Skin epidermis (tissue), 12 donors: ENCODE measurements around the gene GLCCI1.
"Not testable (repeated sequence)": the region's sequence is repeated elsewhere in the genome, so short reads cannot be mapped to it uniquely, and the experiment has no call there.

ENCODE experiments used
- H3K27ac ChIP-seq, 21 experiments: fragments of 200-600 bp; sonication (generic) in 11 of 21; one replicate each; pipeline ENCODE4 v1.5.0; 2020; ENCODE audit warnings: mild to moderate bottlenecking in 3 of 21, inconsistent platforms in 2 of 21, moderate library complexity in 2 of 21
- H3K4me3 ChIP-seq, 7 experiments: fragments of 200-600 bp; sonication (generic) in 2 of 7; one replicate each; pipeline ENCODE4 v1.5.0; 2020; ENCODE audit warnings: inconsistent platforms in 2 of 7, mild to moderate bottlenecking in 2 of 7, moderate library complexity in 1 of 7

The GLCCI1 gene

DNA sequence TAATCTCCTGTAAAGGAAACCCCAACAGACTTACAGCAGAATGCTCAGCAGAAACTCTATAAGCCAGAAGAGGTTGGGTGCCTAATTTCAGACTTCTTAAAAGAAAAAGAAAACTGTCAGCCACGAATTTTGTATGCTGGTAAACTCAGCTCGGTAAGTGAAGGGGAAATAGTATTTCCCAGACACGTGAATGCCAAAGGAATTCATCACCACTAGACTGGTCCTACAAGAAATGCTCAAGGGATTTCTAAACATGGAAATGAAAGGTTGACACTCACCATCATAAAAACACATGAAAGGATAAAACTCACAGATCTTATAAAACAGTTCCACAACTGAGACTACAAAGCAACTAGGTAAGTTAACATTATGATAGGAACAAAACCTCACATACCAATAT lies 68.6 kb downstream of the GLCCI1 start:
- H3K4me3 ChIP-seq: no peak overlapping the region
- H3K27ac ChIP-seq: no peak overlapping the region

DNA sequence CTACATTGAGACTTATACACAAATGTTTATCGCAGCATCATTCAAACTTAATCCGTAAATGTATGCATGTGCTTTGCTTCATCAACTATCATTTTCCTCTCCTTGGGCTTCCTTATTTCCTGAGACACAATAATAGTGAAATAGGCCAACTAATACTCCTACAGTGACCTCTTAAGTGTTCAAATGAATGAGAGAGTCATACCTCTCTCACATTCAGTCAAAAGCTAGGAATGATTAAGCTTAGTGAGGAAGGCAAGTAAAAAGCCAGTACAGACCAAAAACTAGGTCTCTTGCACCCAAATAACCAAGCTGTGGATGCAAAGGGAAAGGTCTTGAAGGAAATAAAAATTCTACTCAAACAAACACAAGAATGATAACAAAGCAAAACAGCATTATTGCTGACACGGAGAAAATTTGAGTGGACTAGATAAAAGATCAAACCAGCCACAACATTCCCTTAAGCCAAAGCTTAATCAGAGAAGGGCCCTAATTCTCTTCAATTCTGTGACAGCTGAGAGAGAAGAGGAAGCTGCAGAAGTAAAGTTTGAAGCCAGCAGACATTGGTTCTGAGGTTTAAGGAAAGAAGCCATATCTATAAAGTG lies 72.3 kb downstream of the GLCCI1 start:
- Histone ChIP-seq H3K4me3 (no peak overlapping the region), H3K27ac (no peak overlapping the region)

DNA sequence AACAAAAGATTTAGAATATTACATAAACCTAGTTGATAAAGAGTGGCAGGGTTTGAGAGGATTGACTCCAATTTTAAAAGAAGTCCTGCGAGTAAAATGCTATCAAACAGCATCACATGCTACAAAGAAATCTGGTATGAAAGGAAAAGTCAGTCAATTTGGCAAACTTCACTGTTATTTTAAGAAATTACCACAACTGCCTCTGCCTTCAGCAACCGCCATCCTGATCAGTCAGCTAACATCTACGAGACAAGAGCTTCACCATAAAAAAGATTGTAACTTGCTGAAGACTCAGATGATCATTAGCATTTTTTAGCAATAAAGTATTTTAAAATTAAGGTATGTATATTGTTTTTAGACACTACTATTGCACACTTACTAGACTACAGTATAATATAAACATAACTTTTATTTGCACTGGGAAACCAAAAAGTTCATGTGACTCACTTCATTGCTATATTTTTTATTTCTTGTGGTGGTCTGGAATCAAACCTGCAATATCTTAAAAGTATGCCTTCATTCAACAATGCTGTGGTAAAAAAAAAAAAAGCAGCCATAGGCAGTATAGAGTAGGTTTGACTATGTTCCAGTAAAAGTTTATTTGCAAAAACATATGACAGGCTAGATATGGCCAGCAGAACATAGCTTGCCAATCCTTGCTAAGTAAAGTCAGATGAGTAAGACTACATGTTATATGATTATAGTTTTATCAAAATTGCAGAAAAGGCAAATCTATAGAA lies 74.4 kb downstream of the GLCCI1 start:
- no peak overlapping the region for H3K27ac ChIP-seq
- H3K4me3 ChIP-seq: no peak overlapping the region

DNA sequence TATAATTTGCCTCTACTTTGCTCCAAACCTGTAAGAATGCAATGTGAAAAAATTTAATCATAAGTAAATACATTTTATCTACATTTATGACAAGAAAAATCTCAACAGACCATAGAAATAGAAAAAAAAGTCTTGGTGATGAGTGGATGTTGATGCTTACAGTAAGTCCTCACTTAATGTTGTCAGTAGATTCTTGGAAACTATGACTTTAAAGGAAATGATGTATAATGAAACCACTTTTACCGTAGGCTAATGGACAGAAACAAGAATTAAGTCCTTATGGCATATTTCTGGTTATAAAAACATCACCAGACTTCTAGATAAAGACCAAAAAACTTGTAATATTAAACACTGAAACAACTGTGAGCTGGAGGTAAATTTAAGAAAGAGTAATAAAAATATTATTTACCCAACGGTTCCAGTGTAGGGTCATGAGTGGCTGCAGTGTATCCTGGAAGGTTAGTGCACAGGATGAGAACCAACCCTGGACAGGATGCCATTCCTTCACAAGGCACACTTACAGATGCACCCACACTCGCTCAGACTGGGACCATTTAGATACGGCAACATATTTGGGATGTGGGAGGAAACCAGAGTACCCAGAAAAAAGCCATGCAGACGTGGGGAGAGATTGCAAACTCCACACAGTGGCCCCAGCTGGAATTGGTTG lies 76.3 kb downstream of the GLCCI1 start:
- no peak overlapping the region for H3K4me3 ChIP-seq
- H3K27ac ChIP-seq: peak overlapping the region in 1 of 21 experiments; percentile 2

DNA sequence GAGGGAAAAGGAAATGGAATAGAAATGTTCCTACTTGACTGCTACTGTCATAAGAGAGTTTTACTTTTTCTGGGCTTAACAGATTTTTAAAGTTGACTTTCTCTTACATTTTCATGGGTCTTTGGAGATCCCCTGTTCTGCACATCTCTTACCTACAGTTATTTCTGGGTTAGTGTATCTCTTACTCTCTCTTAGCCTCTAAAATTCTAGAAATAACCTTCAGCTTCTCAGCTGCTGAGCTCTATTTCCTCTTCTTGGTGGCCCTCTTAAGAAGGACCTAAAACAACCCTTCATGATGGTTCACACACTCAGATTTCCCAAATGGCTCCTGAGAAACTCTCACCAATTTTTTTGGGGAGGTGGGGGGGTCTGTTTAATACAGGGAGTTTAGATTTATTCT lies 79.5 kb downstream of the GLCCI1 start:
- not testable (repeated sequence) for H3K27ac ChIP-seq, H3K4me3 ChIP-seq

DNA sequence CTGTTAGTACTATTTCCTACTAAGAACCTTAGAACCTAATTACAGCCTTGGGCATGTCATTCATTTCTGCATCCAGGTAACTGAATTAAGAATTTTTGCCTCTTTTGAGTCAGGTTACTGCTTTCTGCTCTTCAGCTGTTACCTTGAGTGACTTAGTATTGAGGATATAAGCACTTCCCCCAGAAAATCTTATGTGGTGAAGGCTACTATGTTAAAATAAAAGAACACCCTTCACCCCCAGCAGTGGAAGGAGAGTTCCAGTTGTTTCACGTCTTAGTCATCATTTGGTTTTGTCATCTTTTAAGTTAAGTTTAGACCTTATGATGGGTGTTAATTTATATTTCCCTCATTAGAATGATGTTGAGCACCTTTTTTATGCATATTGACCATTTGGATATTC lies 82.8 kb downstream of the GLCCI1 start:
- H3K27ac ChIP-seq: no peak overlapping the region
- no peak overlapping the region for H3K4me3 ChIP-seq

DNA sequence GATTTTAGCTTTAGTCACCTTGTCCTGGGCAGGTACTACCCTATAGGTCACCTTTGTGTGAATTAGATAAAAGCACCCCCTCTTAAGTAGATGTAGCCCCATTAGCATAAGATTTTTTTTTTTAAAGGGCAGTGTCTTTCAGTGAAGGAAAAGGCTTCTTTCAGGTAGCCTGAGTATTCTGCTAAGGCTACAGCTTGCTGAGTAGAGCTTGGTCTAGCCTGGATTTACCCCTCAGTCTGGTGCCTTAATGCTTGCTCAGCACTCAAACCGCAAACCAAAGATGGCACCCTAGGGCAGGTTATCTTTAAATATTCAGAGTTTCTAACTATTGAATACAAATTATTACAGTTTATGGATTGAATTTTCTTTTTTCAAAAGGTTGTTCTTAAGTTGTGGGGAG lies 83.4 kb downstream of the GLCCI1 start:
- no peak overlapping the region for H3K4me3 ChIP-seq
- H3K27ac ChIP-seq: no peak overlapping the region

DNA sequence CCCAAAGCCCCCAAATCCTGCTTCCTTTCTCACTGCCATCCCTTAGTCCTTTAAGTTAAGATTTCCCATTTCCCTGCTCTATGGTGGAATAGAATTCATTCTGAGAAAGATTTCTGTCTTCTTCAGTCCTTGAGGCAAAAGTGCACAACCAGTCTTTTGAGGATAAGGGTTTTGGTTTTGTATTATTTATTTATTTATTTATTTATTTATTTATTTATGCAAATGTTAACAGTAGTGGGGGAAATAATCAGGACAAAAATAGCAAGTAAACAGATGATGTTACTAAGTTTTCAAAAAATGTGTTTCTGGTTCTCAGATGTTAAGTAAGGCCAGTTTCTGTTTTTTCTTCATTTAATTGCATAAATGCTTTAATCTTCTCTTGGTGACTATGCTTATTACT lies 84.2 kb downstream of the GLCCI1 start:
- H3K27ac ChIP-seq: no peak overlapping the region
- H3K4me3 ChIP-seq: no peak overlapping the region

DNA sequence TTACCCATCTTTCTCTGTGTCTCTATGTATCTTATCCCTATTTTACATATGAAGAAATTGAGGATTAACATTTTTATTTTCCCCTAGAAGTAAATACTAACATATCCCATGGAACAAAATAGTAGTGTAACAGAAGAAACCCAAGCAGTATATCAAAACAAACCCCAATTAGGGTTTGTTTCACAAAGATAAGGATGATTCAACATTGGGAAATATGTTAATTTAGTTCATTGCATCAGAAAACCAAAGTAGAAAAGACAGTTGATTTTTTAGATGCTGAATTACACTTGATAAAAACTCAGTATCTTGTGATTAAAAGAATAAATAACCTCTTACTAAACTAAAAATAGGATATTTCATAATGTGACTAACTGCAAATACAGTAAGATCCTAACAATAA lies 87.8 kb downstream of the GLCCI1 start:
- H3K4me3 ChIP-seq: no peak overlapping the region

DNA sequence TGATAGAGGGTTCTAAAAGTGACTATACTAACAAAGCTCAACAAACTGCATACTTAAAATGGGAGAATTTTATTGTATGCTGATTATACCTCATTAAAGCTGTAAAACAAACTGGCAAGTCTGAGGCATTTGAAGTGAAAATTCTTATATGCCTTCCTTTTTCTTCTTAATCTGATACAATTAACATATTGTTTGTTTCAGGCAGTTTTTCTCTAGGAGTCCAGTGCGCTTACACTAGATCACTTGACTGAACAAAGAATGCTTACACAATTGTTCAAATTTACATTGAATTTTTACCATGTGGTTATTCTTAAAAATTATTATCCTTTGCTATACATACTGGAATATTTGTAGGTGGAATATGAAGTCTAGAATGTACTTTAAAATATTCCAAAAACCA lies 89.0 kb downstream of the GLCCI1 start:
- Histone ChIP-seq H3K4me3 (no peak overlapping the region), H3K27ac (no peak overlapping the region)

More for the DNA sequence above, 87.8 kb downstream of the GLCCI1 start:
- H3K27ac ChIP-seq: no peak overlapping the region

DNA sequence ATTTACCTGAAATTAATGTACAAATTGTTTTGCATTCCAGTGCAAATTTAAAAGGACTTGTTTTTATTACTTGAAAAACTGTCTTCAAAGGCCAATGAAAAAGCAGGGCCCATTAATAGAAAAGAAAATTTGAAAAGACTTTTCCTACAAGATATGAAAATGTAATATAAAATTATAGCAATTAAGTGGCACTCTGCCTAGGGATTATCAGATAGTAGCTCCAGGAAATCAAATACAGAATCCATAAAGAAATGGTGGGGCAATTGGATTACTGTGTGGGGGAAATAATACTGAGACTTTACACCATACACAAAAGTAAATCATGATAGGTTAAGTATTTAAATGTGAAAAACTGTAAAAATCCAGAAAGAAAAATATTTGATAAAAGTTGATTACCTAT lies 89.7 kb downstream of the GLCCI1 start:
- Histone ChIP-seq H3K4me3 (no peak overlapping the region), H3K27ac (no peak overlapping the region)

DNA sequence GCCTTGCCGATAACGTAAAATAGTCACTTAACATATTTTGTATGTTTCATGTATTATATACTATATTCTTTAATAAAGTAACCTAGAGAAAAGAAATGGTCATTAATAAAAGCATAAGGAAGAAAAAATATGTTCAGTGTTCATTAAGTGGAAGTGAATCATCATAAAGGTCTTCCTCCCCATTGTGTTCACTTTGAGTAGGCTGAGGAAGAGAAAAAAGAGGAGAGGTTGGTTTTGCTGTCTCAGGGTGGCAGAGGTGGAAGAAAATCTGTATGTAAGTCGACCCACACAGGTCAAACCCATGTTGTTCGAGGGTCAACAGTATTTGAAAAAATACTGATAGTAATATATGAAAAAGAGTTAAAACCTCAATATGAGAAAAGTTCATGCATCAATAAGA lies 90.3 kb downstream of the GLCCI1 start:
- Histone ChIP-seq H3K4me3 (no peak overlapping the region), H3K27ac (no peak overlapping the region)

DNA sequence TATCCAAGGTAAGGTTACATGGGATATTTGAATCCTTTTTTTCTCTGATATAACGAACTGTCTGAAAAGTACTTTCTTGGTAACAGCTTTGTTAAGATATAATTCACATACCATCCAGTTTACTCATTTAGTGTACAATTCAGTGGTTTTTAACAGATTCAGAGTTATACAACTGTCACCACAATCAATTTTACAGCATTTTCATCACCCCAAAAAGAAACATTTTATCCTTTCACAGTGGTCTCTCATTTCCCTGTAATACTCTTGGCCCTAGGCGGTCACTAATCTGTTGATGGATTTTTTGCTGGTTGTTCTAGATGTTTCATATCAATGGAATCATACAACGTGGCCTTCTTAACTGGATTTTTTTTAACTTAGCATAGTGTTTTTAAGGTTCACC lies 91.6 kb downstream of the GLCCI1 start:
- Histone ChIP-seq H3K27ac (no peak overlapping the region), H3K4me3 (no peak overlapping the region)

DNA sequence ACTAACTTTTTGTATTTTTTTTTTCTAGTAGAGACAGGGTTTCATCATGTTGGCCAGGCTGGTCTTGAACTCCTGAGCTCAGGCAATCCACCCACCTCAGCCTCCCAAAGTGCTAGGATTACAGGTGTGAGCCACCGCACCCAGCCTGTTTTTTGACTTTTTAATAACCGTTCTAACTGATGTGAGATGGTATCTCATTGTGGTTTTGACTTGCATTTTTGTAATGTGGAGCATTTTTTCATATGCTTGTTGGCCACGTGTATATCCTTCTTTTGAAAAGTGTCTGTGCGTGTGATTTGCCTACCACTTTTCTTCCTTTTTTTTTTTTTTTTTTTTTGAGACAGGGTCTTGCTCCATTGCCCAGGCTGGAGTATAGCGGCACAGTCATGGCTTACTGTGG lies 94.7 kb downstream of the GLCCI1 start:
- H3K4me3 ChIP-seq, H3K27ac ChIP-seq: not testable (repeated sequence)

DNA sequence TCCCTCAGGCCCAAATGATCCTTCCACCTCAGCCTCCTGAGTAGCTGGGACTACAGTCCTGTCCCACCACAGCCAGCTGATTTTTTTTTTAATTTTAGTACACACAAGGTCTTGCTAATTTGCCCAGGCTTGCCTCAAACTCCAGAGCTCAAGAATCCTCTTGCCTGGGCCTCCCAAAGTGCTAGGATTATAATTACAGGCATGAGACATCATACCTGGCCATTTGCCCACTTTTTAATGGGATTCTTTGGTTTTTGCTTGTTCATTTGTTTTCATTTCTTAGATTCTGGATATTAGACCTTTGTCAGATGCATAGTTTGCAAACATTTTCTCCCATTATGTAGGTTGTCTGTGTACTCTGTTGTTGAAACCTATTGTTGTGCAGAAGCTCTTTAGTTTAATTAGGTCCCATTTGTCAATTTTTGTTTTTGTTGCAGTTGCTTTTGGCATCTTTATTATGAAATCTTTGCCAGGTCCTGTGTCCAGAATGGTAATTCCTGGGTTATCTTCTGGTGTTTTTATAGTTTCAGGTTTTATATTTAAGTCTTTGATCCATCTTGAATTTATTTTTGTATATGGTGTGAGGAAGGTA lies 95.2 kb downstream of the GLCCI1 start:
- no peak overlapping the region for H3K27ac ChIP-seq
- H3K4me3 ChIP-seq: no peak overlapping the region

DNA sequence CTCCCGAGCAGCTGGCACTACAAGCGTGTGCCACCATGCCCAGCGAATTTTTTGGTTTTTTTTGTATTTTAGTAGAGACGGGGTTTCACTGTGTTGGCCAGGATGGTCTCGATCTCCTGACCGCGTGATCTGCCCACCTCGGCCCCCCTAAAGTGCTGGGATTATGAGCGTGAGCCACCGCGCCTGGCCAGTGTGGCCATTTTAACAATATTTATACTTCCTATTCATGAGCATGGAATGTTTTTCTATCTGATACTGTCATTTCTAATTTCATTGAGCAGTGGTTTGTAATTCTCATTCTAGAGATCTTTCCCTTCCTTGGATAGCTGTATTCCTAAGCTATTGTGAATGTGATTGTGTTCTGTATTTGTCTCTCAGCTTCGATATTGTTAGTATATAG lies 96.2 kb downstream of the GLCCI1 start:
- Histone ChIP-seq H3K27ac (no peak overlapping the region), H3K4me3 (no peak overlapping the region)

DNA sequence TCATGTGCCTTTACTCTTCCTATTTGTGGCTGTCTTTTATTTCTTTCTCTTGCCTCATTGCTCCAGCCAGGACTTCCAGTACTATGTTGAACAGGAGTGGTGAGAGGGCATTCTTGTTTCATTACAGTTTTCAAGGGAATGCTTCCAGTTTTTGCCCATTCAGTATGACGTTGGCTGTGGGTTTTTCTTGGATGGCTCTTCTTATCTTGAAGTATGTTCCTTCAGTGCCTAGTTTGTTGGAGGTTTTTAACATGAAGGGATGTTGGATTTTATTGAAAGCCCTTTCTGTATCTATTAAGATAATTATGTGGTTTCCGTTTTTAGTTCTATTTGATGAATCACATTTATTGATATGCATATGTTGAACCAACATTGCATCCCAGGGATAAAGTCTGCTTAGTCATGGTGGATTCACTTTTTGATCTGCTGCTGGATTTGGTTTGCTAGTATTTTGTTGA lies 96.8 kb downstream of the GLCCI1 start:
- Histone ChIP-seq H3K4me3 (no peak overlapping the region), H3K27ac (no peak overlapping the region)

DNA sequence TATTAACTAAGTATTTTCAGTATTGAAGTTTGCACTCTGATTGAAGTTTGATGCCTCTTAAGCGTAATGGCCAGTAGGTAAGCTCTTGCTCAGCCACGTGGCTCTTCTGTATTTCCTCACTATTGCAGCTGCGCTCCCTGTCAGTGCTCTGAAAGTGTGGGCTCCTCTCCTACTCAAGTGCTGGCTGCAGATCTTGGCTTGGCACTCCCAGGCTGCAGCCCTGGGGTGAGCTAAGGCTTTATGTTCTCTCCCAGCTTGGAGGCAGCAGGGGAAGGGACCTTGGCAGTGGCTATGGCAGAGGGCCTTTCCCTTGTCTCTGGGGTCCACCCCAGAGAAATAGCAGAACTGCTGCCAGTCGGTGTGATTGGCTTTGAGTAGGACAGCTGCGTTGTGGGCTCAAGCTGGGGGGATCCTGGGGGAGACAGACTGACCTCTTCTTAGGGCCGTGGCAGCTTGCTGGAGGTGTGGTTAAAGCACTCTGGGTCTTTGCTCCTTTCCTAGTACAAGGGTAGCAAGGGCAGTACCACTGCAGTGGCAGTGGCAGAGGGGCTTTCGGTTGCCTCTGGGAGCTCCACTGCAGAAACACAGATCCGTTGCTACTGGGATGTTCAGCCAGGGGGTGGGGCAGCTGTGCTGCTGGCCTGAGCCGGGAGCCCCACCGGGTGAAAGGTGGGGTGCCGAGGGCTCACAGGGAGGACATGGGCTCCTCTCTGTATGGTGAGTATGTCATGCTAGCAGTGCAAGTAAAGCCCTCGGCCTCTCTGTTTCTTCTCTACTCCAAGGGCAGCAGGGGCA lies 100.5 kb downstream of the GLCCI1 start:
- no peak overlapping the region for H3K27ac ChIP-seq

DNA sequence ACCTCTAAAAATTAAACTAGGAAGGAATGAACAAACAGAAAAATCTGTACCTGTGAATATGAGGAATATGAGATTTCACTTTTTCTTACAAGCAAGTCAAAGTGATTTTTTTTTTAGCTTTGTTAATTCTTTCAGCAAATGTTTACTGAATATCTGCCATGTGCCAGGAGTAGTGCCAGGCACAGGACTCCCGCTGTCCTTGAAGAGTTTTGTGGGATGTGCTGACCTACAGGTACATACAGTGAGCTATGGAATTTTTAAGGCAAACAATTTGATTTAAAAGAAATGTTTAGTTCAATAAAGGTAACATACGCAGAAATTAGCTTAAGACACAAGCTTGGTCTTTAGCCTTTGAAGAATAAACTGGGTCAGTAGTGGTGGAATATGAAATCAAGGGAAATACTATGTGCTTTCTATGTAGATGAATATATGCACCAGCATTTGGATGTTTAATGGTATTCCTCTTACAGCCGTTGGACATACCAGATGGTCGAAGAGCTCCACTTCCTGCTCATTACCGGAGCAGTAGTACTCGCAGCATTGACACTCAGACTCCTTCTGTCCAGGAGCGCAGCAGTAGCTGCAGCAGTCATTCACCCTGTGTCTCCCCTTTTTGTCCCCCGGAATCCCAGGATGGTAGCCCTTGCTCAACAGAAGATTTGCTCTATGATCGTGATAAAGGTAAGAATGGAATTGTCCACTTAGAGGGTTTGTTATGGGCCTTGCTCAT lies 102.0 kb downstream of the GLCCI1 start:
- no peak overlapping the region for H3K27ac ChIP-seq
- no peak overlapping the region for H3K4me3 ChIP-seq

More for the DNA sequence above, 100.5 kb downstream of the GLCCI1 start:
- H3K4me3 ChIP-seq: no peak overlapping the region
